ENCODE data around the gene MPEG1.

MPEG1 gene

GRCh38 chr11:59183771-59184170 is 29.0 kb downstream of the MPEG1 start:
- peaks cover 47 to 48% of the 10 kb centered on the region in 2 donors for H3K4me1 ChIP-seq (ENCODE audit: control insufficient read depth in 2 of 2, insufficient read depth in 1 of 2, low read depth in 1 of 2, low read length in 2 of 2)
- no peak overlapping the region for H2BK12ac ChIP-seq (ENCODE audit: low read length)
- H3K36me3 ChIP-seq (replicated peaks in 1 of 2; ENCODE audit: control insufficient read depth in 2 of 2, insufficient read depth in 2 of 2, low read length in 2 of 2): peaks cover 50 to 71% of the 10 kb centered on the region in 2 donors
- no peaks in the 10 kb centered on the region for H3K27me3 ChIP-seq (ENCODE audit: control insufficient read depth in 3 of 3, insufficient read depth in 3 of 3, low read depth in 1 of 3, low read length in 3 of 3)
- H3K4me2 ChIP-seq (ENCODE audit: insufficient read depth, low read length, poor library complexity, severe bottlenecking): no peak overlapping the region
- H4K91ac ChIP-seq (ENCODE audit: low read depth, low read length, poor library complexity): no peak overlapping the region
- no peak overlapping the region for H3K23ac ChIP-seq (ENCODE audit: low read depth, low read length, poor library complexity)
- no peak overlapping the region for H3K14ac ChIP-seq (ENCODE audit: low read length)
- no peak overlapping the region for H2BK15ac ChIP-seq (ENCODE audit: low read length)
- no peak overlapping the region for H3K18ac ChIP-seq (ENCODE audit: low read length)
- no peak overlapping the region for H2BK5ac ChIP-seq (ENCODE audit: low read length)
- H2BK120ac ChIP-seq (ENCODE audit: low read depth, low read length): no peak overlapping the region
- no CpG with 5 or more reads among the region's 1 CpG for WGBS, 2 donors (ENCODE audit: extremely low coverage in 2 of 2, insufficient read length in 2 of 2, insufficient replicate concordance in 1 of 2)
- DNase-seq (ENCODE audit: low spot score): no peak
- H3K27ac ChIP-seq (replicated peaks; ENCODE audit: low read length): no peak overlapping the region
- H3K4ac ChIP-seq (ENCODE audit: low read length): no peak overlapping the region
- no peak overlapping the region for H3K9ac ChIP-seq (ENCODE audit: low read depth, low read length, poor library complexity)
- no peak overlapping the region for H4K8ac ChIP-seq (ENCODE audit: low read depth, low read length)
- peaks cover 0 to 11% of the 10 kb centered on the region in 2 donors for H3K9me3 ChIP-seq (replicated peaks in 1 of 2; ENCODE audit: control insufficient read depth in 2 of 2, insufficient read depth in 1 of 2, low read depth in 1 of 2, low read length in 2 of 2)
- no peak overlapping the region for H2AK5ac ChIP-seq (ENCODE audit: low read depth, low read length)
- peaks cover 15% of the 10 kb centered on the region for H3K79me1 ChIP-seq (ENCODE audit: low read depth, low read length)
- H2AFZ ChIP-seq (ENCODE audit: low read length): no peak overlapping the region
- no peak overlapping the region for H3K4me3 ChIP-seq (ENCODE audit: low read length in 2 of 2)

- H3K27ac ChIP-seq (replicated peaks; ENCODE audit: low read length): no peak overlapping the region
- H4K91ac ChIP-seq (ENCODE audit: low read depth, low read length, poor library complexity): no peak overlapping the region
- peaks cover 47 to 50% of the 10 kb centered on the region in 2 donors for H3K4me1 ChIP-seq (ENCODE audit: control insufficient read depth in 2 of 2, insufficient read depth in 1 of 2, low read depth in 1 of 2, low read length in 2 of 2)
These were observed 30.1 kb downstream of the MPEG1 start for GRCh38 chr11:59182457-59183151.

GRCh38 chr11:59181746-59182456 is 30.8 kb downstream of the MPEG1 start:
- H2AK5ac ChIP-seq (ENCODE audit: low read depth, low read length): peak overlapping the region; percentile 11
- H3K4me1 ChIP-seq (ENCODE audit: control insufficient read depth in 2 of 2, insufficient read depth in 1 of 2, low read depth in 1 of 2, low read length in 2 of 2): peaks cover 47 to 50% of the 10 kb centered on the region in 2 donors
- H3K9me3 ChIP-seq (replicated peaks in 1 of 2; ENCODE audit: control insufficient read depth in 2 of 2, insufficient read depth in 1 of 2, low read depth in 1 of 2, low read length in 2 of 2): peaks cover 0 to 28% of the 10 kb centered on the region in 2 donors

More at GRCh38 chr11:59182457-59183151, 30.1 kb downstream of the MPEG1 start:
- Histone ChIP-seq H3K23ac (ENCODE audit: low read depth, low read length, poor library complexity) (peak overlapping the region; percentile 8), H2AK5ac (ENCODE audit: low read depth, low read length) (no peak overlapping the region), H4K8ac (ENCODE audit: low read depth, low read length) (peak overlapping the region; percentile 7), H2BK15ac (ENCODE audit: low read length) (peak overlapping the region; percentile 20), H2AFZ (ENCODE audit: low read length) (no peak overlapping the region), H3K36me3 (replicated peaks in 1 of 2; ENCODE audit: control insufficient read depth in 2 of 2, insufficient read depth in 2 of 2, low read length in 2 of 2) (peaks cover 44 to 71% of the 10 kb centered on the region in 2 donors), H2BK120ac (ENCODE audit: low read depth, low read length) (no peak overlapping the region), H3K27me3 (ENCODE audit: control insufficient read depth in 3 of 3, insufficient read depth in 3 of 3, low read depth in 1 of 3, low read length in 3 of 3) (no peaks in the 10 kb centered on the region), H3K4me3 (ENCODE audit: low read length in 2 of 2) (no peak overlapping the region), H3K9ac (ENCODE audit: low read depth, low read length, poor library complexity) (no peak overlapping the region), H2BK12ac (ENCODE audit: low read length) (no peak overlapping the region), H3K9me3 (replicated peaks in 1 of 2; ENCODE audit: control insufficient read depth in 2 of 2, insufficient read depth in 1 of 2, low read depth in 1 of 2, low read length in 2 of 2) (peaks cover 0 to 22% of the 10 kb centered on the region in 2 donors), H3K4ac (ENCODE audit: low read length) (no peak overlapping the region), H3K14ac (ENCODE audit: low read length) (no peak overlapping the region), H2BK5ac (ENCODE audit: low read length) (peak overlapping the region; percentile 26), H3K4me2 (ENCODE audit: insufficient read depth, low read length, poor library complexity, severe bottlenecking) (no peak overlapping the region), H3K18ac (ENCODE audit: low read length) (no peak overlapping the region), H3K79me1 (ENCODE audit: low read depth, low read length) (peaks cover 15% of the 10 kb centered on the region)
- no peak for DNase-seq (ENCODE audit: low spot score)
- WGBS, 2 donors (ENCODE audit: extremely low coverage in 2 of 2, insufficient read length in 2 of 2, insufficient replicate concordance in 1 of 2): no CpG with 5 or more reads among the region's 4 CpGs

GRCh38 chr11:59180907-59181306 is 31.8 kb downstream of the MPEG1 start:
- Histone ChIP-seq H3K23ac (ENCODE audit: low read depth, low read length, poor library complexity) (no peak overlapping the region), H4K91ac (ENCODE audit: low read depth, low read length, poor library complexity) (no peak overlapping the region), H3K9ac (ENCODE audit: low read depth, low read length, poor library complexity) (no peak overlapping the region), H3K4me1 (ENCODE audit: control insufficient read depth in 2 of 2, insufficient read depth in 1 of 2, low read depth in 1 of 2, low read length in 2 of 2) (peaks cover 37 to 50% of the 10 kb centered on the region in 2 donors), H3K79me1 (ENCODE audit: low read depth, low read length) (peaks cover 14% of the 10 kb centered on the region), H3K4me3 (ENCODE audit: low read length in 2 of 2) (no peak overlapping the region), H2BK15ac (ENCODE audit: low read length) (no peak overlapping the region), H4K8ac (ENCODE audit: low read depth, low read length) (no peak overlapping the region), H3K4me2 (ENCODE audit: insufficient read depth, low read length, poor library complexity, severe bottlenecking) (no peak overlapping the region), H3K14ac (ENCODE audit: low read length) (no peak overlapping the region), H2AK5ac (ENCODE audit: low read depth, low read length) (no peak overlapping the region), H3K27ac (replicated peaks; ENCODE audit: low read length) (no peak overlapping the region), H3K9me3 (replicated peaks in 1 of 2; ENCODE audit: control insufficient read depth in 2 of 2, insufficient read depth in 1 of 2, low read depth in 1 of 2, low read length in 2 of 2) (peaks cover 0 to 34% of the 10 kb centered on the region in 2 donors), H3K4ac (ENCODE audit: low read length) (no peak overlapping the region), H3K27me3 (ENCODE audit: control insufficient read depth in 3 of 3, insufficient read depth in 3 of 3, low read depth in 1 of 3, low read length in 3 of 3) (no peaks in the 10 kb centered on the region), H2BK120ac (ENCODE audit: low read depth, low read length) (no peak overlapping the region), H3K18ac (ENCODE audit: low read length) (no peak overlapping the region), H2AFZ (ENCODE audit: low read length) (no peak overlapping the region), H3K36me3 (replicated peaks in 1 of 2; ENCODE audit: control insufficient read depth in 2 of 2, insufficient read depth in 2 of 2, low read length in 2 of 2) (peaks cover 39 to 71% of the 10 kb centered on the region in 2 donors), H2BK5ac (ENCODE audit: low read length) (no peak overlapping the region), H2BK12ac (ENCODE audit: low read length) (no peak overlapping the region)
- no CpG with 5 or more reads among the region's 2 CpGs for WGBS, 2 donors (ENCODE audit: extremely low coverage in 2 of 2, insufficient read length in 2 of 2, insufficient replicate concordance in 1 of 2)
- DNase-seq (ENCODE audit: low spot score): no peak

More at GRCh38 chr11:59181746-59182456, 30.8 kb downstream of the MPEG1 start:
- H3K36me3 ChIP-seq (replicated peaks in 1 of 2; ENCODE audit: control insufficient read depth in 2 of 2, insufficient read depth in 2 of 2, low read length in 2 of 2): peaks cover 41 to 71% of the 10 kb centered on the region in 2 donors
- H2BK120ac ChIP-seq (ENCODE audit: low read depth, low read length): no peak overlapping the region
- H3K23ac ChIP-seq (ENCODE audit: low read depth, low read length, poor library complexity): peak overlapping the region; percentile 71
- peaks cover 14% of the 10 kb centered on the region for H3K79me1 ChIP-seq (ENCODE audit: low read depth, low read length)
- no peak overlapping the region for H4K91ac ChIP-seq (ENCODE audit: low read depth, low read length, poor library complexity)
- no peak overlapping the region for H3K4ac ChIP-seq (ENCODE audit: low read length)
- no peak overlapping the region for H2AFZ ChIP-seq (ENCODE audit: low read length)
- H3K27ac ChIP-seq (replicated peaks; ENCODE audit: low read length): no peak overlapping the region
- no peak for DNase-seq (ENCODE audit: low spot score)
- peak overlapping the region; percentile 77 for H3K18ac ChIP-seq (ENCODE audit: low read length)
- H3K14ac ChIP-seq (ENCODE audit: low read length): peak overlapping the region; percentile 89
- no peak overlapping the region for H3K4me3 ChIP-seq (ENCODE audit: low read length in 2 of 2)
- peak overlapping the region; percentile 26 for H2BK5ac ChIP-seq (ENCODE audit: low read length)
- peak overlapping the region; percentile 9 for H2BK12ac ChIP-seq (ENCODE audit: low read length)
- H2BK15ac ChIP-seq (ENCODE audit: low read length): peak overlapping the region; percentile 20
- WGBS, 2 donors (ENCODE audit: extremely low coverage in 2 of 2, insufficient read length in 2 of 2, insufficient replicate concordance in 1 of 2): no CpG with 5 or more reads among the region's 33 CpGs
- no peak overlapping the region for H3K4me2 ChIP-seq (ENCODE audit: insufficient read depth, low read length, poor library complexity, severe bottlenecking)
- H3K27me3 ChIP-seq (ENCODE audit: control insufficient read depth in 3 of 3, insufficient read depth in 3 of 3, low read depth in 1 of 3, low read length in 3 of 3): no peaks in the 10 kb centered on the region
- no peak overlapping the region for H3K9ac ChIP-seq (ENCODE audit: low read depth, low read length, poor library complexity)
- peak overlapping the region; percentile 7 for H4K8ac ChIP-seq (ENCODE audit: low read depth, low read length)

Measured in neuronal stem cell (in vitro differentiated cells).